GM19463 (cell line): ENCODE measurements around the gene PPP2R1A.

ENCODE experiments used
- ATAC-seq: cut with Tn5 transposase; IDR thresholded peaks from one replicate; pipeline ENCODE4 v1.9.1; 2021; ENCODE audit warnings: mild to moderate bottlenecking, moderate library complexity; ENCODE audit not compliant: unreplicated experiment

The PPP2R1A gene

GRCh38 chr19:52189735-52190486 lies at the start of gene PPP2R1A:
Gene PPP2R1A (plus strand): TSS chr19:52190052. CDS start chr19:52190097, 45 bp downstream.
- peak; percentile 91 for ATAC-seq

DNA sequence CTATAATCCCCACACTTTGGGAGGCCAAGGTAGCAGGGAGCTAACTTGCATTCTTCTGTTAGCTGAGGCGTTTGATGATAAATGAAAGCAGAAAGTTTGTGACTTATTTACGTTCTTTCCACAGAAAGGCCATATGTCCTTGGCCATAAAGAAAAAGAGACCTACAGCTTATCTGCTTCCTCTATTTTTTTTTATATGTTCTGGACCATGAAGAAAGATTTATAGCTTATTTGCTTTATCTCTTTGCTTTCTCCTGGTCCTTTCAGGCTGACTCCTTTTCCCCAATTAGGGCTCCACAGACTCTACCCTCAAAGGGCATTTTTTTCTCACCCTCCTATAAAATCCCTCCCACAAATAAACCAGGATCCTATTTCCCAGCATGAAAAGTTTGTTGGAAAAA lies 48.6 kb upstream of the PPP2R1A start:
- ATAC-seq = no peak

GRCh38 chr19:52142001-52142595 lies 47.8 kb upstream of the PPP2R1A start:
- no peak for ATAC-seq

DNA sequence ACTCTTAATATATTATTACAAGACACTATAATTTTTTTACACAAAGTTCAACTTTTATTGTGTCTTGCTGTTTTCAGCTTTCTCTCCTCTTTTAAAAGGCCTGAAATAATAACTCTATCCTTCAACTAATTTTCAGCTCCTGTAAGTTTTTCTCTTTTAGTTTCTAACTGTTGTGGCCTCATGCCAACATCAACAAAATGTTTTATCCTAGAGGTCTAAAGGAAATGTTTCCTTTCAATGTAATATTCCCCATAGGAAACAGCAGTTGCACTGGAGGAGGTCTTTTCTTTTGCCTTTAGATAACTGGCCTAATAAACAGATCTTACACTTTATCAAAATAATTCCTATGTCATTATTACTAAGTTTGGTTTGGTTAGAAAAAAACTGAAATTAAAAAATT lies 41.6 kb upstream of the PPP2R1A start:
- no peak for ATAC-seq

GRCh38 chr19:52155596-52156359 lies 34.1 kb upstream of the PPP2R1A start:
- no peak for ATAC-seq

GRCh38 chr19:52170304-52170703 lies 19.5 kb upstream of the PPP2R1A start:
- no peak for ATAC-seq

GRCh38 chr19:52170863-52171320 lies 19.0 kb upstream of the PPP2R1A start:
- peak; percentile 21 for ATAC-seq

DNA sequence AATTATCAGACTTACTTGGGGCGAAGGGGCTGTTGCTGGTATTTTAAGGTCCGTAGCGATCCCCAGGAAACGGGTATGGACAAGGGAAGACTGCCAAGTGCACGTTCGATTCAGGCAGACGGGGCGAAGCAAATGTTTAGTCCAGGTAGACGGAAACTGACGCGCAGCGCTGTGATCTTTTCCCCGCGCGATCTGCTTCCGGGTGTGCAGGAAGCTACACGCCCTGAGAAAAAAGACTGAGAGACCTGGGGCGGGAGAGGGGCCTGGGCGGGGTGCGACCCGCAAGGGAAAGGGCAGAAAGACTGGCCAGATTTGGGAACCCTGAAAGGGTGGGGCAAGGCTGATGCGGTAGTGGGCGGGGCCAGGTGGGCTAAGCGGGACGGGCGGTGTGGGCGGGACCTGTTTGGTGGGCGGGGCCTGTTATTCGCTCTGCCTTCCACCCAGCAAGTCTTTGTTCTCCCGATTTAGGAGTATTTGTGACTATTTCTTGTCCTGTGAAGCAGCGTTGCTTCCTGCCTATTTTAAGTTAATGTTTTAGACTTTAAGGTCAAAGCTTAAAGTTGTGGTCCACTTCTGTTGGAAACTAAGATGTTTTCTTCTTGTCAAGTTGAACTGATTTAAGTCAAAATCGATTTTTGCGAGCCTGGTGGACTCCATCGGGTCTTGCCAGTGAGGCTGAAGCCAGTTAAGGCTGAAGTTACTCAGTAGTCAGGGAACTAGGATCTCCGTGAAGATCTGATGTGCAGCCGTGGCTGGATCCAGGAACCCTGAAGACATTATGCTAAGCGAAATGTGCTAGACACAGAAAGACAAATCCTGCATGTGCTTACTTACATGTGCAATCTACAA lies 18.3 kb upstream of the PPP2R1A start, which contains the start of gene ZNF836:
ZNF836 (minus strand) TSS at position 301 of the 849 bp plus-strand sequence. CDS start 3,549 bp downstream, outside the sequence.
- peak; percentile 79 for ATAC-seq

DNA sequence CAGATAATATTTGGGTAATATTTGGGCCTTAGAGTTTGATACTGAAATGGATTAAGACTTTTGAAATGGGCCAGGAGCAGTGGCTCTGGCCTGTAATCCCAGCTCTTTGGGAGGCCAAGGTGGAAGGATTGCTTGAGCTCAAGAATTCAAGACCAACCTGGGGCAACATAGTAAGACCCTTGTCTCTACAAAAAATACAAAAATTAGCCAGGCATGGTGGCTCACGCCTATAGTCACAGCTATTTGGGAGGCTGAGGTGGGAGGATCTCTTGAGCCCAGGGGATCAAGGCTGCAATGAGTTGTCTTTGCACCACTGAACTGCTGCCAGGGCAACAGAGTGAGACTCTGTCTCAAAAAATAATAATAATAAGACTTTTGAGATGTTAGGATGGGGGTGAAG lies 17.5 kb upstream of the PPP2R1A start:
- ATAC-seq = no peak

DNA sequence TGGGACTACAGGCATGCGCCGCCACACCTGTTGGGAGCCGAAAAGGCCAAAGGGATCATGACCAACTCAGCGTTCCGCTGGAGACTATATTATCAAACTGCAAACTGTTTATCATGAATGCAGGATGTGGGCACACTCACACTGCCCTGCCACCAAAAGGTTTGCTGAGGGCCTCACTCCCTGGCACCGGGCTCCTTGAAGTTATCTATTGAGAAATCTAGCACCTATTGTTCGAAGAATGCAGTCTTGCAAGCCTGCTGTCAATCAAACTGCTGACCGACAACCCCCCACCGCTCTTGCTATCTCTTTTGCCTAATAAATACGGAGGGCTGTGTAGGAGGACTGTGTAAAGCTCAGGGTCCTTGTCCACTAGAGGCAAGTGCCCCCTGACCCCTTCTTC lies 13.3 kb upstream of the PPP2R1A start:
- ATAC-seq = no peak

GRCh38 chr19:52187407-52187806 lies 2.4 kb upstream of the PPP2R1A start:
- no peak for ATAC-seq

- ATAC-seq = no peak
Measured at GRCh38 chr19:52188822-52189734, 774 bp upstream of the PPP2R1A start.

DNA sequence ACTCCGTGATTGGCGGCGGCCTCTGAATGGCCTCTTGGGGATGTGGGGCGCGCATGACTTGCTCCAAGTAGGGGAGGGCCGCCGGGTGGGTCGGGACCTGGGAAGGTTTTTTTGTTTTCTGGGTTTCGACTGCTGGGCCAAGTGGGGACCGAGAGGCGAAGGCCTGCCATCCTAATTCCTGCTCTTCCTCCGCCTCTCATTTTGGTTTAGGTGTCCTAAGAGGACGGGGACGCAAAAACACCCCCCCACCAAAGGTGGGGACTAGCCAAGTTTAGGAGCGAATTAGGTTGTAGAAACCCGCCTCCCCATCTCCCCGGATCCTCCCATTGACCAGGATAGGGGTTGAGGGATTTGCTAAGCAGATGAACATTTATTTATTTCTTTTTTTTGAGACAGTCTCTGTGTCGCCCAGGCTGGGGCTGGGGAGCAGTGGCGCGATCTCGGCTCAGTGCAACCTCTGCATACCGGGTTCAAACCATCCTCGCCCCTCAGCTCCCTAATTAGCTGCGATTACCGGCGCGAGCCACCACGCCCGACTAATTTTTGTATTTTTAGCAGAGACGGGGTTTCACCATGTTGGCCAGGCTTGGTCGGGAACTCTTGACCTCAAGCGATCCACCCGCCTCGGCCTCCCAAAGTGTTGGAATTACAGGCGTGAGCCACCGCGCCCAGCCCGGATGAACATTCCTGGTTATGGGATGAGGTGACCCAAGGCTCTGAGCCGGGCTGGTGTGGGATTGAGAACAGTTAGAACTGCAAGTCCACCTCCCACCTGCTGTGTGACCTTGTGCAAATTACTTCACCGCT lies 838 bp downstream of the PPP2R1A start:
- no peak for ATAC-seq

- no peak for ATAC-seq
Measured at GRCh38 chr19:52191389-52191788, 1.5 kb downstream of the PPP2R1A start.

DNA sequence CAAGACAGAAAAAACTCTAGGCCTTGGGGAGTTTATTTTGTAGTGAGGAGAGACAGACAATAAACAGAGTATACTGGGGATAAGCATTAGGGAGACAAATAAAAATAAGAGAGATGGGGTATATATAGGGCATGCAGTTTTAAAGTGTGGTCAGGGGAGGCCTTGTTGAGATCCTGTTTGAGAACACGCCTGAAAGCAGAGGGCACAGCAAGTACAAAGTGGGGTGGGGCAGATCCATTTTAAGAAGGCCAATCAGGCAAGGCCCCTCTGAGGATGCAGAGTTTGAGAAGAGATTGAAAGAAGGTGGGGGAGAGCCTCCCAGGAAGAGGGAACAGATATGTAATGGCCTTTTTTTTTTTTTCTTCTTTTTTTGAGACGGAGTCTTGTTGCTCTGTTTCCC lies 2.1 kb downstream of the PPP2R1A start:
- ATAC-seq = no peak

GRCh38 chr19:52196256-52196967 lies 6.6 kb downstream of the PPP2R1A start:
- no peak for ATAC-seq

DNA sequence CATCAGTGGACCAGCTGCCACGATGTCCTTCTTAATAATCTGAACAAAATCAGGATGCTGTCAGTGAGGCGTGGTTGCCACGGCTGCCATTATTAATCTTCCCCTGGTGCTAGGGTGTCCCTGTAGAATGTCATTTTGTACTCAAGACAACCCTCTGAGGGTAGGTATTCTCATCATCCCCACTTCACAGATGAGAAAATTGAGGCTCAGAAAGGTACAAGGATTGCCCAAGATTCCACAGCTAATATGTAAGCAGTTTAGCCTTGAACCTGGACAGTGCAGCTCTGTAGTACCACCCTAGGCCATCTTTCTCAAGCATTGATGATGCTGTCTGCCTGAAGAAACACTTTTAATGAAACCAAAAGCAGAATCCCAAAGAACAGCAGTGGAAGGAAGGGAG lies 8.1 kb downstream of the PPP2R1A start:
- no peak for ATAC-seq

- no peak for ATAC-seq
Measured at GRCh38 chr19:52198678-52199077, 8.8 kb downstream of the PPP2R1A start.
